GM12872 (cell line): ENCODE results near the gene SHC2.

ENCODE experiments used
- TF ChIP-seq, protein P1 (sequence below): IDR thresholded peaks from 3 replicates; pipeline ENCODE4 v1.5.1; 2011; ENCODE audit warnings: low read depth, mild to moderate bottlenecking, low read length, moderate library complexity; ENCODE audit not compliant: insufficient read depth

Gene SHC2

DNA sequence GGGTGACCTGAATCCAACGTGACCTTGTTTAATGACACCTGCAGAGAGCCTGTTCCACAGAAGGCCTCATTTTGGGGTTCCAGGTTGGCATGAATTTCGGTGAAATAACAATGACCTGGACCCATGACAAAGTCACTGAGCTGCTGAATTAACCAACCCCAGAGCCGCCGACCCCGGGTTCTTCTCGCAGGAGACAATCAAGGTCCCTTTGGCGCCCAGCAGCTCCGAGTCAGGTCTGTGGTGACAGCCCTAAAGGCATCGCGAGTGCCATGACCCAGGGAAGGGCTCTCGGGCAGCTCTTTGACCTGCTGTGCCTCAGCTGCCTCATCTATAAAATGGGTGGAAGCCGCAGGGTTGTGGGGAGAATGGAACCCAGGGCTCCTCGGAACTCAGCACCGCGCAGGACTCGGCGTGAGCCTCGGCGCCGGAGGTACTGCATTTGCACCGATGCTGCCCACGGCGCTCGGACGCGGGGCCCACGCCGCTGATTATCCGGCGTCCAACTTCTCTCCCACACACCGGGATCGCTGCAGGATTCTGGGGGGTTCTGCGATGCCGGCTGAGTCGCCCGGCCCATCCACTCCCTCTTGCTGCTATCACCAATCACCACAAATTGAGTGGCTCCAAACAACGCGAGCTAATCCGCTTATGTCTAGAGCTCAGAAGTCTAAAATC, 5.7 kb downstream of the SHC2 start:
- TF ChIP-seq, protein P1, sequence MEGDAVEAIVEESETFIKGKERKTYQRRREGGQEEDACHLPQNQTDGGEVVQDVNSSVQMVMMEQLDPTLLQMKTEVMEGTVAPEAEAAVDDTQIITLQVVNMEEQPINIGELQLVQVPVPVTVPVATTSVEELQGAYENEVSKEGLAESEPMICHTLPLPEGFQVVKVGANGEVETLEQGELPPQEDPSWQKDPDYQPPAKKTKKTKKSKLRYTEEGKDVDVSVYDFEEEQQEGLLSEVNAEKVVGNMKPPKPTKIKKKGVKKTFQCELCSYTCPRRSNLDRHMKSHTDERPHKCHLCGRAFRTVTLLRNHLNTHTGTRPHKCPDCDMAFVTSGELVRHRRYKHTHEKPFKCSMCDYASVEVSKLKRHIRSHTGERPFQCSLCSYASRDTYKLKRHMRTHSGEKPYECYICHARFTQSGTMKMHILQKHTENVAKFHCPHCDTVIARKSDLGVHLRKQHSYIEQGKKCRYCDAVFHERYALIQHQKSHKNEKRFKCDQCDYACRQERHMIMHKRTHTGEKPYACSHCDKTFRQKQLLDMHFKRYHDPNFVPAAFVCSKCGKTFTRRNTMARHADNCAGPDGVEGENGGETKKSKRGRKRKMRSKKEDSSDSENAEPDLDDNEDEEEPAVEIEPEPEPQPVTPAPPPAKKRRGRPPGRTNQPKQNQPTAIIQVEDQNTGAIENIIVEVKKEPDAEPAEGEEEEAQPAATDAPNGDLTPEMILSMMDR: no peak

DNA sequence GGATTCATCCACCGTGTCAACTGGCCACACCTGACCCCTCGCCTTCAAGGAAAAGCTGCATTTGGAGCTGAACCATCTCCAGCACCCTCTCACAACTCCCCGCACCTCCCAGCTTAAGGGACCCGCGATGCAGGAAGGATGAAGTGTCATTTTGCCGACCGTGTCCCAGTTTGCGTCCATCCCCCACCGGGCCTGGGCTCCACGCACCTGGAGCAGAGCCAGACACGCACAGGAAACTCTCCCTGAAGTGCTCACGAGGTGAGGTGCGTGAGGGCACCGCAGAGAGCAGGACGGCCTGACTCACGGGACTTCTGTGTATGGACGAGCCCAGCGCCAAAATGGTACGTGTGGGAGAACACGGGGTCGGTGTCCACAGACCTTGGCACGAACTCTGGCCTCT, 7.2 kb downstream of the SHC2 start:
- TF ChIP-seq, protein P1: no peak

DNA sequence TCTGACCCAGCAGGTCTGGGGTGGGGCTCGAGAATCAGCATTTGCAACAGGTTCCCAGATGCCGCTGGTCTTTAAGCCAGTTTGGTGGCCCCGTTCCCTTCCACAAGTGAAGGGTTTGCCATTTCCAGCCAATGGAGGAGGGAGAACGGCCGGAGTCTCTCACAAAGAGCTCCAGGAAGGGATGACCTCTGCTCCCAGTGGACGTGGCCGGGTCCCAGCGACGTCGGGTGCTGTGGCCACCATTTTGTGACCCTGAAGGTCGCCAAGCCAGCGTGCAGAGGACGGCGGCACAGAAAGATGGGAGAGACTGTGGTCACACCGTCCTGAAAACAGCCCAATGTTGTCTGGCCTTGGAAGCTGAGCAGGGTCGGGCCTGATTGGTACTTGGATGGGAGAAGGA, 8.0 kb downstream of the SHC2 start:
- TF ChIP-seq, protein P1: no peak

DNA sequence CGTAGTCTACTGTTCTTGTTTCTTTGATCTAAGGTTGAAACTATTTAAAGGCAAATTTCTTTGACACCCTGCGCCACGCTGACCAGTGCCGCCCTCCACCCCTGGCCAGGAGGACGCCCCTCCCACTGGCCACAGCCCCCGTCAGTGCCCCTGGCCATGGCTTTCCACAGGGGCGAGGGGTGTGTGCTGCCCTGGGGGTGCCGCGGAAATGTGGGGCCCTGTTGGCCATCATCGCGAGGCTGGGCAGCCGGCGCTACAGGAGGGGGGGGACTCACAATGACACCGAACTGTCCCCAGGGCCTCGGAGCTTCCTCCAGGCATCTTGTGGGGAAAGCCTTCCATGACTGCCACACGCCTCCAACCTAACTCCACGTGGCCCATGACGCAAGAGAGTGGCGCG, 10.9 kb downstream of the SHC2 start:
- TF ChIP-seq, protein P1: no peak

DNA sequence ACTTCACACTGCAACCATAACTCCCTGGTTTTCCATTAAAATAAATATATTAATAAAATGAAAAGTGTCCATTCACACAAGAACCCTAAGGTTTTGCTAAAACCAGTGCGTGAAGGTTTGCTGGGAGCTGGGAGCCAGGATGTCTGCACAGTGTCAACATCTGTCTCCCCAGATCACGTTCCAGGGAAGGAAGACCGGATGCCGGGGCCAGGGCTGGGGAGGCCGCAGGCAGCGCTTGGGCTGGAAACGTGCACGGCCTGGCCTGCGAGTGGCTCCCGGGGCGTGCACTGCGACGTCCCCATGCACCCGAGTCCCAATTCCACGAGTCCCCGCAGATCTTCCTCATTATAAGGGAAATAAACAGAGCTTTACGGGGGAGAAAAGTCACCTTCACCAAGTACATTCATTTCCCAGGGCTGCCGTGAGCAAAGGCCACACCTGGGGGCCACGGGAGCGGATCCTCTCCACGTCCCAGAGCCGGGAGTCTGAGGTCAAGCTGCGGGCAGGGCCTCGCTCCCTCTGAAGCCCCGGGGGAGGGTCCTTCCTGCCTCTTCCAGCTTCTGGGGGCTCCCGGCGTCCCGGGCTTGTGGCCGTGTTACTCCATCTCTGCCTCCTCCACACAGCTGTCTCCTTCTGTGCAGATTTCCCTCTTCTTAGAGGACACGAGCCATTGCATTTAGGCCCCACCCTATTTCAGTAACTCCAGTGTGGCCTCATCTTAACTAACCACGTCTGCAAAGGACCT, 12.8 kb downstream of the SHC2 start:
- TF ChIP-seq, protein P1: no peak

DNA sequence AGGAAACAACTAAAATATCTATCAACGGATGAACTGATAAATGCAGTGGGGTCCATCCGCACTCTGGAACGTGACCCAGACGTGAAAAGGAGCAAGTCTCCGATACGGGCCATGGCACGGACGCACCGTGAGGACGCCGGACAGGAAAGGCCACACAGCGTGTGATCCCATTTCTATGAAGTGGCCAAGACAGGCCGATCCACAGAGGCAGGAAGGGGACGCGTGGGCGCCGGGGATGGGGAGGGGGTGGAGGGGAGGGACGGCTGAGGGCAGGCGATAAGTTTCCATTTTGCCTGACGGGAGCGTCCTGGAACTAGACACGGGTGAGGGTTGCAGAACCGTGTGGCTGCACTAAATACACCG, 13.8 kb downstream of the SHC2 start:
- TF ChIP-seq, protein P1: no peak

DNA sequence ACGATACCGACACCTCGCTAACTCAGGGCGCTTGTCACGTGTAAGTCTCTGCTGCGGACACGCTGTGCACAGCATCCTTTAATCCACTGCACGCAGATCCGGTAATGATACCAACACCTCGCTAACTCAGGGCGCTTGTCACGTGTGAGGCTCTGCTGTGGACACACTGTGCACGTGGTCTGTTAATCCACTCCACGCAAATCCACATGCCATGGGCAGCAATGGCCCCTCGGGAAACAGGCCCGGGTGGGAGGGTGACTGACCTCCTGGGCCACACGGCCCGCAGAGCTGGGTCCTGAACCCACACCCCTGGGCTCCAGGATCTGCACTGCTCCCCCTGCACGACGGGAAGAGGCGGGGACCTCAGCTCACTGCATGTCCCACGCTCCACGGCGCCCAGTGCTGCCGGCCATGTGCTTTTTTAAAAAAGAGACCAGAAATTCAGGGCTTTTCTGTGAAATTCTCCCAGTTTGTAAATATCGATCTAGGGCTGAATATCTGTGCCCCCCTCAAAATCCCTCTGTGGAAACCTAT, 16.1 kb downstream of the SHC2 start:
- TF ChIP-seq, protein P1: no peak
